Measurements from ENCODE around the gene C3orf52.

C3orf52 gene

DNA sequence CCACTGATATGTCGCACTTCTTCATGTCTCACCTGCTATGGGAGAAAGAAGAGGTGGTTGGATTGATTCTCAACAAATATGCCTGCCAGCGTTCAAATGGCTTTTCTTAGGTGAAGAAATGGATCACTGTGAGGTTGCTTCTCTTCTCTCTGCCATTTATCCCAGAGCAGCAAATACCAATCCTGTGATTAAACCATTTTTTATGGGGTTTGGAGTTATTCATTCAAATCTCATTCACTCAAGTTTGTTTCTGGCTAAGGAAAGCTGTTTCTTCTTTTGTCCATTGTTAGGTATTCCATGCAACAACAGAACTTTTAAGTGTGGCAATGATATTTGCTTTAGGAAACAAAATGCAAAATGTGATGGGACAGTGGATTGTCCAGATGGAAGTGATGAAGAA lies 12.2 kb upstream of the C3orf52 start:
- TF ChIP-seq, protein P1, sequence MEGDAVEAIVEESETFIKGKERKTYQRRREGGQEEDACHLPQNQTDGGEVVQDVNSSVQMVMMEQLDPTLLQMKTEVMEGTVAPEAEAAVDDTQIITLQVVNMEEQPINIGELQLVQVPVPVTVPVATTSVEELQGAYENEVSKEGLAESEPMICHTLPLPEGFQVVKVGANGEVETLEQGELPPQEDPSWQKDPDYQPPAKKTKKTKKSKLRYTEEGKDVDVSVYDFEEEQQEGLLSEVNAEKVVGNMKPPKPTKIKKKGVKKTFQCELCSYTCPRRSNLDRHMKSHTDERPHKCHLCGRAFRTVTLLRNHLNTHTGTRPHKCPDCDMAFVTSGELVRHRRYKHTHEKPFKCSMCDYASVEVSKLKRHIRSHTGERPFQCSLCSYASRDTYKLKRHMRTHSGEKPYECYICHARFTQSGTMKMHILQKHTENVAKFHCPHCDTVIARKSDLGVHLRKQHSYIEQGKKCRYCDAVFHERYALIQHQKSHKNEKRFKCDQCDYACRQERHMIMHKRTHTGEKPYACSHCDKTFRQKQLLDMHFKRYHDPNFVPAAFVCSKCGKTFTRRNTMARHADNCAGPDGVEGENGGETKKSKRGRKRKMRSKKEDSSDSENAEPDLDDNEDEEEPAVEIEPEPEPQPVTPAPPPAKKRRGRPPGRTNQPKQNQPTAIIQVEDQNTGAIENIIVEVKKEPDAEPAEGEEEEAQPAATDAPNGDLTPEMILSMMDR (conservative IDR thresholded peaks at IDR 0.05; ENCODE audit: low read depth, low read length): no peak
- H3K4me3 ChIP-seq (ENCODE audit: low read depth, low read length): no peak overlapping the region
- peak; percentile 18 for DNase-seq (ENCODE audit: low read depth)

DNA sequence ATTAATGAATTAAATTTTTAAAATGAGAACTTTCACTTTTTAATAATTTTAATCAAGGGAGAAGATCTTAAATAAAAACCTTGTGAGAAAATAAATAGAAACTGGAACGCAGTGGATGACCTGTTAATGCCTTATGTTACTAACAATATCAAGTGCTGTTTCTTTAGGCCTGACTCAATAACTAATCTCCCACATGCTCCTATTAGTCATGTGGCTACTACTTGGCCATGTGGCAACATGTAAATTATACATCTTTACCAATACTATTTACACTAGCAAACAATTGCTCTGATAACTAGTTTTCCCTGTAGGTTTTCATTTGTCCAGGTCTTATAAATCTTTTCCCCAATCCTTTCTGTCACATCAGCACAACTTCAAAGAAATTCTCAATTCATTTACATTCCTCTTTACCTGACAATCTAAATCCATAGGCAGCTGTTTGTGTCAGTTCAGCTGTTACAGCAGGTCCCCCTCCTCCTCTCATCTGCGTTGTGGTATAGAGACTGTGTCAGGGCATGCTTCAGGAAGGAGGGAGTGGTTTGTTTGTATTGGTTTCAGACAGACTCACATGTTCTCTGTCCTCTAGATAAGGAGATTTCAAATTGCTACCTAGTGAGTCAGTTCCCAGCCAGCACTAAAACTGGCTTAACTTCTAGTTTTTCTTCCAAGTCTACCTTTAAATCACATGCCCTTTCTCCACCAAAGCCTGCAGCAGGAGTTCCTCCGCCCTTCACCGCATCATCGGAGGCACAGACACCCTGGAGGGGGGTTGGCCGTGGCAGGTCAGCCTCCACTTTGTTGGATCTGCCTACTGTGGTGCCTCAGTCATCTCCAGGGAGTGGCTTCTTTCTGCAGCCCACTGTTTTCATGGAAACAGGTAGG lies 11.3 kb upstream of the C3orf52 start:
- DNase-seq (ENCODE audit: low read depth): peak; percentile 97
- TF ChIP-seq, protein P1 (conservative IDR thresholded peaks at IDR 0.05; ENCODE audit: low read depth, low read length): no peak
- no peak overlapping the region for H3K4me3 ChIP-seq (ENCODE audit: low read depth, low read length)

DNA sequence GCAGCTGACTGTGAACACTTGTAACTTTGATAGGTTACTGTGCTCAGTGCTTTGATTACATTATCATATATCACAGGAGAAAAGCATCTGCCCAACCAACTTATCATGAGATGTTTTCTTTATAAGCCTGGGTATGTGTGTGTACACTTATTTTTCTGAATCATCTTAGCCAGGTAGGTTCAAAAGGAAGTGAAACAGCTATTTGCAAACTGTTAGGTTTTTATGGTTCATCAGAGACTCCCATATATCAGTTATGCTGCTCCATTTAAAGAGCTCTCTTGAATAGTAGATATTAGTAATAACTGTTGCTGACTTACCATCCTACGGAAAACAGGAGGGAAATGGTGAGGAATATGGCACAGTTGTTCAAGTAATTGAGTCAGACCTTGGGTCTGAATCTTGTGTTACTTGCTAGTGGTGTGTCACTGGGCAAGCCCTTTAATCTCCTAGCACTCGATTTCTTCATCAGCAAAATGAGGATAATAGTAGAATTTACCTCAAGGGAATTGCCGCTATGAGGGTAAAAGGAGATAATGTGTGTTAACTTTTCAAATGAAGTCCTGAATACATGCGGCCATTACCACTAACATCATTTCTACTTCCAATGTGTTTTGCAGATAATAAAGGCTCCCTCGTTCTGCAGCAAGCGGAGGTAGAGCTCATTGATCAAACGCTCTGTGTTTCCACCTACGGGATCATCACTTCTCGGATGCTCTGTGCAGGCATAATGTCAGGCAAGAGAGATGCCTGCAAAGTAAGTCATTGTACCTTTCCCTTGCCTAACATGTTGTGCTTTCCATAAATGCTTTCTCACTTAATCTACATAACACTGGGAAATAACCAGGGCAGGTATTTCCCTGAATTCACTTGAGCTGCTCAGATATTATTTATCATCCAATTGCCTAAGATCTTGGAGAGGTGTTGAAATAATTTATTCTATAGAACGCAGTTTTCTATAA lies 7.8 kb upstream of the C3orf52 start:
- TF ChIP-seq, protein P1 (conservative IDR thresholded peaks at IDR 0.05; ENCODE audit: low read depth, low read length): no peak
- DNase-seq (ENCODE audit: low read depth): no peak
- H3K4me3 ChIP-seq (ENCODE audit: low read depth, low read length): no peak overlapping the region

GRCh38 chr3:112083239-112083638 lies 3.0 kb upstream of the C3orf52 start:
- DNase-seq (ENCODE audit: low read depth): no peak
- TF ChIP-seq, protein P1 (conservative IDR thresholded peaks at IDR 0.05; ENCODE audit: low read depth, low read length): no peak
- H3K4me3 ChIP-seq (ENCODE audit: low read depth, low read length): no peak overlapping the region

DNA sequence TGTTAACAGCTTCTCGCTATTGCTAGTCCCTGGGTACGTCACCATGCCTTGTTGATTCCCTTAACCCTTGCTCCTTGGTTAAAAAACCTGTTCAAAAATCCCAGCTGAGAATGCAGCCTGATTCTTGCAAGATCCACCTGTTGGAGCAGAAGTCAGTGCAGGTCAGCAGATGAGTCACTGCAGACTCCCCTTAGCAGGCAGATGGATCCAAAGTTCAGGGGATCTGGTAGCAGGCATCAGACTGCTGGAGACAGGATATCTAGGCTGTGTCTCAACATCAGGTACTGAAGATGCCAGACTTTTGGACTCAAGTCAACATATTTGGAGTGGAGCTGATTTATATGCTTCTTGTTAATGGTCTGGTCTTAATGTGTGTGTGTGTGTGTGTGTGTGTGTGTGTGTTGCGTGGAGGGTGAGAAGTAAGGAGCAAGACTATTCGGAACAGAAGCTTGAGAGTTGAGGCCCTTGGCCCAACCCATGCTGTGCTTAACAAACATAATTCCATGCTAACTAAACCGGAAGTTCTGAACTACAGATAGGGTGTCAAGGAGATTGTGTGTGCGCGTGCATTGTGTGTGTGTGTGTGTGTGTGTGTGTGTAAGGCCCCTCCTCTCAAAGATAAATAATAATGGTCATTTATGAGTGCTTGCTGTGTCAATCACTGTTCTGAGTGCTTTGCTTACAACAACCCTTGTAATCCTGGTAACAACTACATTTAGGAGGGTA lies 1.0 kb upstream of the C3orf52 start:
- no peak overlapping the region for H3K4me3 ChIP-seq (ENCODE audit: low read depth, low read length)
- TF ChIP-seq, protein P1 (conservative IDR thresholded peaks at IDR 0.05; ENCODE audit: low read depth, low read length): no peak
- no peak for DNase-seq (ENCODE audit: low read depth)

- DNase-seq (ENCODE audit: low read depth): no peak
- H3K4me3 ChIP-seq (ENCODE audit: low read depth, low read length): peak overlapping the region; percentile 74
- TF ChIP-seq, protein P1 (conservative IDR thresholded peaks at IDR 0.05; ENCODE audit: low read depth, low read length): no peak
These were observed 484 bp upstream of the C3orf52 start for GRCh38 chr3:112085735-112086075.

All from choroid plexus epithelial cell (primary cell).